Breast epithelium (tissue), 4 donors: Measurements from ENCODE around the gene TRIP12. TPM values are rescaled to one million over a fixed set of nuclear protein-coding genes. Genes with fewer than 3 reads are reported as not detected.

ENCODE experiments used
- DNase-seq, 2 donors: peaks; one replicate each; pipeline ENCODE4 v3.0.0-alpha.2; 2019; ENCODE audit warnings: low spot score in 2 of 2
- H3K27ac ChIP-seq, 2 donors: fragments of 200-600 bp; sonication (generic) in 1 of 2; one replicate each; pipeline ENCODE4 v1.5.1; 2016 to 2019; ENCODE audit warnings: mild to moderate bottlenecking in 1 of 2
- H3K27me3 ChIP-seq, 2 donors: fragments of 200-600 bp; sonication (generic) in 1 of 2; one replicate each; pipeline versions ENCODE4 v1.5.1 to v1.6.0; 2017 to 2019; ENCODE audit warnings: control low read depth in 1 of 2, mild to moderate bottlenecking in 1 of 2
- H3K36me3 ChIP-seq: fragments of 200-600 bp; one replicate; pipeline ENCODE4 v1.5.1; 2019
- H3K4me1 ChIP-seq, 2 donors: fragments of 200-600 bp; sonication (generic); one replicate each; pipeline ENCODE4 v1.5.1; 2016 to 2019; ENCODE audit warnings: control low read depth in 1 of 2
- H3K4me3 ChIP-seq, 3 donors: fragments of 200-600 bp; sonication (generic); 1 replicate in 2 of 3; 2 replicates in 1 of 3; pipeline ENCODE4 v1.5.1; 2016 to 2019; ENCODE audit warnings: mild to moderate bottlenecking in 3 of 3, moderate library complexity in 2 of 3
- H3K9me3 ChIP-seq, 2 donors: fragments of 200-600 bp; sonication (generic) in 1 of 2; one replicate each; pipeline ENCODE4 v1.5.1; 2016 to 2019; ENCODE audit warnings: control low read depth in 1 of 2
- POLR2A ChIP-seq: fragments of 450-650 bp; IDR thresholded peaks from one replicate; pipeline ENCODE4 v1.6.1; 2016; ENCODE audit warnings: antibody characterized with exemption, mild to moderate bottlenecking, moderate library complexity
- POLR2AphosphoS5 ChIP-seq, 3 donors: sonication (generic); formaldehyde crosslinking; IDR thresholded peaks; one replicate each; pipeline ENCODE4 v1.6.1; 2017; ENCODE audit warnings: antibody characterized with exemption in 3 of 3
- intact Hi-C: fragments of 100-400 bp; cut with DNase I; formaldehyde crosslinking; loops from one replicate; pipeline ENCODE4 v1.15.1; 2023; ENCODE audit warnings: low total_unique reads
- total RNA-seq, 3 donors: library from RNA; depleted of rRNA; stranded (reverse); fragments of >200 nt; gene quantifications; one replicate each; pipeline ENCODE4 v1.1.0, GENCODE V29; 2016
- TF ChIP-seq, protein P1 (sequence below), 3 donors: fragments of 450-650 bp; IDR thresholded peaks; one replicate each; pipeline ENCODE4 v1.5.1; 2016 to 2017; ENCODE audit warnings: antibody characterized with exemption in 3 of 3, mild to moderate bottlenecking in 3 of 3, moderate library complexity in 3 of 3

Gene TRIP12
- total RNA-seq, 3 donors from 2014 or later, result 233 to 251 (median 247) TPM

DNA sequence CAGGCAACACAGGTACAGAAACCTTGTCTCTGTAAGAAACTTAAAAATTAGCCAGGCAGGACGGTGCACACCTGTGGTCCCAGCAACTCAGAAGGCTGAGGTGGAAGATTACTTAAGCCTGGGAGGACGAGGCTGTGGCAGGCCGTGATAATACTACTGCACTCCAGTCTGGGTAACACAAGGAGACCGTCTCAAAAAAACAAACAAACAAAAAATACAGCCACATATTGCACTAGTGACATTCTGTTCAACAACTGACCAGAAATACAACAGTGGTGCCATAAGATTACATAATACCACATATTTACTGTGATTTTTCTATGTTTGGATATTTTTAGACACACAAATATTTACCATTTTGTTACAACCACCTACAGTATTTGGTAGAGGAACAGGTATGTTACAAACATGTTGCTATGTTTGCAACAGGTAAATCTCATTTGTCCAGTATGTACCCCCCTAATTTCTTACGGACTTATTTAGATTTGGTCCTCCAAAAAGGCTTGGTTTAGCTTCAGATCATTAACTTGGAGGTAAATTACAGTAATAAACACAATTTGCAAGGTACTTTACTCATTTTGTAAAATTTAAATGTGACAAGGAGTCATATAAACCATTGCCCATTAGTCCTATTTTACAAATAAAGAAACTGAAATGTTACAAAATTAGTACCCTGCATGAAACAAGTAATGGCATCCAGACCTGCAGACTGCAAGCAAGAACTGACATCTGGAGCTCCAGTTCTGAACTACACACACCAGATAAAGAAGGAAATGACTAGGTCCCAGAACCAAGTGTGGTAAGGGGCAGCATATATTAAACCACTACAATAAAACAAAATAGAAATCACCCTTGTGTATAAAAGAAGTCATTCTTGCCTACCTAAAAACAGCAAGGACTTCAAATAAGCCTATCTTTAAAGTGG lies 36.8 kb downstream of the TRIP12 start:
- Histone ChIP-seq H3K27me3 (no peaks in the 10 kb centered on the region), H3K36me3 (no peaks in the 10 kb centered on the region), H3K4me1 (no peaks in the 10 kb centered on the region), H3K27ac (no peak overlapping the region), H3K4me3 (no peak overlapping the region), H3K9me3 (no peaks in the 10 kb centered on the region)
- intact Hi-C loops, result no loop called here
- no peak for DNase-seq
- TF ChIP-seq POLR2A (no peak), POLR2AphosphoS5 (IDR thresholded peaks at IDR 0.05) (no peak)
- TF ChIP-seq, protein P1, sequence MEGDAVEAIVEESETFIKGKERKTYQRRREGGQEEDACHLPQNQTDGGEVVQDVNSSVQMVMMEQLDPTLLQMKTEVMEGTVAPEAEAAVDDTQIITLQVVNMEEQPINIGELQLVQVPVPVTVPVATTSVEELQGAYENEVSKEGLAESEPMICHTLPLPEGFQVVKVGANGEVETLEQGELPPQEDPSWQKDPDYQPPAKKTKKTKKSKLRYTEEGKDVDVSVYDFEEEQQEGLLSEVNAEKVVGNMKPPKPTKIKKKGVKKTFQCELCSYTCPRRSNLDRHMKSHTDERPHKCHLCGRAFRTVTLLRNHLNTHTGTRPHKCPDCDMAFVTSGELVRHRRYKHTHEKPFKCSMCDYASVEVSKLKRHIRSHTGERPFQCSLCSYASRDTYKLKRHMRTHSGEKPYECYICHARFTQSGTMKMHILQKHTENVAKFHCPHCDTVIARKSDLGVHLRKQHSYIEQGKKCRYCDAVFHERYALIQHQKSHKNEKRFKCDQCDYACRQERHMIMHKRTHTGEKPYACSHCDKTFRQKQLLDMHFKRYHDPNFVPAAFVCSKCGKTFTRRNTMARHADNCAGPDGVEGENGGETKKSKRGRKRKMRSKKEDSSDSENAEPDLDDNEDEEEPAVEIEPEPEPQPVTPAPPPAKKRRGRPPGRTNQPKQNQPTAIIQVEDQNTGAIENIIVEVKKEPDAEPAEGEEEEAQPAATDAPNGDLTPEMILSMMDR (IDR thresholded peaks at IDR 0.05), result no peak

DNA sequence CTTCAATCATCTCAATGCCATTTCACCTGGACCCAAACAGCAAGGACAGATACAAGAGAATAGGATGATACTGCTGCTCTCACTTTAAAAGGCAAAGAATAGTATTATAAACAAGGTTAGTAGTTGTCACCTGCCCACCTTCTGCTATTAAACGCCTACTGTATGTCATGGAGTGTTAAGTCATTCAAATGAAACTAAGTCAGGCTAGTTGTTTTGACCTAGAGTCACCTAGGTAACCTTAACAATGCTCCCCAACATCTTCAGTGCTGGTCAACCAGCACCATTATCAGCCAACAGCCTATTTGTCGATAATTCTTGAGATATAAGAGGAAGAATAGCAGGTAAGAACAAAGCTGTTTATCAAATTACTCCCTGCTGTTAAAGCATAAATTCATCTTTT lies 39.2 kb downstream of the TRIP12 start:
- intact Hi-C loops, result no loop called here
- Histone ChIP-seq H3K9me3 (no peaks in the 10 kb centered on the region), H3K4me3 (no peak overlapping the region), H3K4me1 (no peaks in the 10 kb centered on the region), H3K36me3 (no peaks in the 10 kb centered on the region), H3K27me3 (no peaks in the 10 kb centered on the region), H3K27ac (no peak overlapping the region)
- DNase-seq, result no peak
- TF ChIP-seq, protein P1 (IDR thresholded peaks at IDR 0.05), result no peak
- TF ChIP-seq POLR2AphosphoS5 (IDR thresholded peaks at IDR 0.05) (no peak), POLR2A (no peak)

DNA sequence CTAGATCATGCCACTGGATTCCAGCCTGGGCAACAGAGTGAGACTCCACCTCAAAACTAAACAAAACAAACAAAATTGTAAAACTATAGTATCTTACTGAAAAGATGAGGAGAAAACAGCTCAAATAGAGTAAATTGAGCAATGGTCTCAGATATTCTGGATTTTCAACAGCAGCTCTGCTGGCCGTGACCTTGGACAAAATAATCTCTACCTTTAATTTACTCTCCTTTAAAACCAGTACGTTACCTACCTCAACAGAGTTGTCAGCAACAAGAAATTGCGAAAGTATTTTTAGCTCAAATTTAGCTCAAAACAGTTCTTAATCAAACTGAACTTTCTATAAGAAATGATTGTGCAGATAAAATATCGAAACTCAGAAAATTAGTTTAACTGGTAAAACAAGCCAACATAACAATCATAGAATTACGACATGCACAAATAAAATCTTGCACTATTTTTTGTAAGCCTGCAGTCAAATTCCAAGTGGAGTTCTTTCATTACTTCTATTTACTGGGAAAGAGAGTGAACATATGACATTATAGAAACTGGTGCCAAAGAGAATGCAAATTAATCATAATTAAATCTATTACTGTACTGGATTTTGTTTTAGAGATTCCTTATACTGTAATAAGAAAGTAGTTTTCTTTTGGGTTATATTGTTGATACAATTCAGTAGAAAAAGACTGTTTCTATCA lies 40.8 kb downstream of the TRIP12 start:
- no peaks in the 10 kb centered on the region for H3K4me1 ChIP-seq
- no peaks in the 10 kb centered on the region for H3K9me3 ChIP-seq
- no peak overlapping the region for H3K4me3 ChIP-seq
- DNase-seq, result no peak
- H3K27ac ChIP-seq, result no peak overlapping the region
- intact Hi-C loops, result no loop called here
- TF ChIP-seq, protein P1 (IDR thresholded peaks at IDR 0.05), result no peak
- TF ChIP-seq POLR2AphosphoS5 (IDR thresholded peaks at IDR 0.05), result no peak
- TF ChIP-seq POLR2A, result no peak
- no peaks in the 10 kb centered on the region for H3K36me3 ChIP-seq
- no peaks in the 10 kb centered on the region for H3K27me3 ChIP-seq

DNA sequence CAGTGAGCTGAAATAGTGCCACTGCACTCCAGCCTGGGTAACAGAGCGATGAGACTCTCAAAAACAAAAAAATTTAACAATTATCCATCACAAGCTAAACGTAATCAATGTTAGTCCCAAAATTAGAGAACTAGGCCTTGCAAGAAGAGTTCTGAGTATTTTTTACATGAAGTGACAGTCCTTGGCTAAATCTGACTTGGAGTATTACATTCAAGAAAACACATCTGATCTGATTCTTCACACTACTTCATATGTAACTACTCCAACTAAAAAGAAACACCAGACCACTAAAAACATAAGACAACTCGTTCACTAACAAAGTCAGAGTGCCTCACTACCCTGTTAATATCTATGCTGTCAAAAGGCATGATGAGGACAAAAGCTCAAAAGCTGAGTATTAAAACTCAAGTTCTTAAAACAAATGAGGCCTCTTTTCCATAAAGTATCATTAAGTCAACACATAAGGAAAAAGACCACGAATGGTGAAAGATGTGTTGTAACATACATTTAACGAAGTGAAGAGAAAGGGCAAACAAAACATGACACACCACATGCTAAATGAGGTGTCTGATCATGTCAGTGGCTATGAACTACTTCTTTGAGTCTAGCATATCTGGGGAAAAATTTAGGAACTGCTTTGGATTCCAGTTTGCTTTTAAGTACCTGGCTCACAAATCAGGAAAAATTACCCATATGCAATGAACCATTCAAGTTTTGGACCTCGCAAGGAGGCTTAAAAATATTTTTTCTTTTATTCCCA lies 42.4 kb downstream of the TRIP12 start:
- no peak for DNase-seq
- no peak for TF ChIP-seq POLR2AphosphoS5 (IDR thresholded peaks at IDR 0.05)
- TF ChIP-seq POLR2A, result no peak
- TF ChIP-seq, protein P1 (IDR thresholded peaks at IDR 0.05), result no peak
- intact Hi-C loops, result no loop called here
- no peaks in the 10 kb centered on the region for H3K27me3 ChIP-seq
- no peaks in the 10 kb centered on the region for H3K4me1 ChIP-seq
- no peak overlapping the region for H3K27ac ChIP-seq
- H3K9me3 ChIP-seq, result no peaks in the 10 kb centered on the region
- H3K4me3 ChIP-seq, result no peak overlapping the region
- no peaks in the 10 kb centered on the region for H3K36me3 ChIP-seq
